Measurements from ENCODE around the gene IDUA. TPM values are rescaled to one million over a fixed set of nuclear protein-coding genes. Genes with fewer than 3 reads are reported as not detected.

Gene IDUA
- total RNA-seq, 4 donors from 2014 or later = 23.9 to 79.4 (median 52.9) TPM

GRCh38 chr4:963276-964225 is 23.3 kb upstream of the IDUA start:
- Histone ChIP-seq H3K36me3 (peaks cover 0 to 92% (median 0%) of the 10 kb centered on the region in 3 donors), H3K4me1 (peaks cover 0 to 3% (median 0%) of the 10 kb centered on the region in 4 donors), H3K4me3 (no peak overlapping the region), H3K9me3 (no peaks in the 10 kb centered on the region), H3K27ac (peak overlapping the region in 1 of 4 donors; percentile 63), H3K27me3 (no peaks in the 10 kb centered on the region)
- TF ChIP-seq POLR2A (IDR thresholded peaks at IDR 0.05) = no peak
- no peak for TF ChIP-seq EP300 (IDR thresholded peaks at IDR 0.05)
- TF ChIP-seq CTCF (IDR thresholded peaks at IDR 0.05) = no peak
- 92 to 93% methylated on average over 36 to 39 of the region's 39 CpGs for WGBS, 2 donors
- DNase-seq (ENCODE audit: low spot score in 2 of 2) = no peak

- no peak for DNase-seq (ENCODE audit: low spot score in 2 of 2)
- 80 to 83% methylated on average over 13 to 17 of the region's 23 CpGs for WGBS, 2 donors
- no peak for TF ChIP-seq CTCF (IDR thresholded peaks at IDR 0.05)
- TF ChIP-seq EP300 (IDR thresholded peaks at IDR 0.05) = no peak
- no peak for TF ChIP-seq POLR2A (IDR thresholded peaks at IDR 0.05)
- Histone ChIP-seq H3K4me3 (no peak overlapping the region), H3K4me1 (peaks cover 0 to 3% (median 0%) of the 10 kb centered on the region in 4 donors), H3K9me3 (no peaks in the 10 kb centered on the region), H3K27me3 (no peaks in the 10 kb centered on the region), H3K36me3 (peaks cover 0 to 83% (median 0%) of the 10 kb centered on the region in 3 donors), H3K27ac (no peak overlapping the region)
These were observed 22.4 kb upstream of the IDUA start for GRCh38 chr4:964346-965025.

GRCh38 chr4:965048-965765 is 21.6 kb upstream of the IDUA start:
- no peaks in the 10 kb centered on the region for H3K9me3 ChIP-seq
- no peak for TF ChIP-seq POLR2A (IDR thresholded peaks at IDR 0.05)
- no peak for TF ChIP-seq CTCF (IDR thresholded peaks at IDR 0.05)
- TF ChIP-seq EP300 (IDR thresholded peaks at IDR 0.05) = no peak
- peaks cover 0 to 76% (median 0%) of the 10 kb centered on the region in 3 donors for H3K36me3 ChIP-seq

GRCh38 chr4:965766-966134 is 21.1 kb upstream of the IDUA start:
- no peak overlapping the region for H3K4me3 ChIP-seq
- 90 to 94% methylated on average over 15 to 21 of the region's 21 CpGs for WGBS, 2 donors
- TF ChIP-seq EP300 (IDR thresholded peaks at IDR 0.05) (no peak), CTCF (IDR thresholded peaks at IDR 0.05) (no peak), POLR2A (IDR thresholded peaks at IDR 0.05) (no peak)
- no peak overlapping the region for H3K27ac ChIP-seq
- peaks cover 0 to 3% (median 0%) of the 10 kb centered on the region in 4 donors for H3K4me1 ChIP-seq
- H3K36me3 ChIP-seq = peaks cover 0 to 70% (median 0%) of the 10 kb centered on the region in 3 donors
- no peaks in the 10 kb centered on the region for H3K27me3 ChIP-seq
- H3K9me3 ChIP-seq = no peaks in the 10 kb centered on the region
- no peak for DNase-seq (ENCODE audit: low spot score in 2 of 2)

More at GRCh38 chr4:965048-965765, 21.6 kb upstream of the IDUA start:
- 83 to 88% methylated on average over 10 of the region's 26 CpGs for WGBS, 2 donors
- no peaks in the 10 kb centered on the region for H3K27me3 ChIP-seq
- no peak for DNase-seq (ENCODE audit: low spot score in 2 of 2)
- no peak overlapping the region for H3K27ac ChIP-seq
- H3K4me3 ChIP-seq = no peak overlapping the region
- H3K4me1 ChIP-seq = peaks cover 0 to 3% (median 0%) of the 10 kb centered on the region in 4 donors

Measured in tibial nerve (tissue), 4 donors.